GM23338 (cell line): ENCODE data around the gene NAALADL2.

Experiments
- POLR2AphosphoS5 ChIP-seq: IDR thresholded peaks from 2 replicates; pipeline ENCODE4 v1.6.1; 2016; ENCODE audit warnings: antibody characterized with exemption, low read depth
- ZNF331 ChIP-seq: fragments of 250-450 bp; sonication (Bioruptor Pico); IDR thresholded peaks from 2 replicates; pipeline ENCODE4 v1.5.0; 2020; ENCODE audit warnings: low read depth, mild to moderate bottlenecking, moderate library complexity
- TF ChIP-seq, protein P1 (sequence below), 2 experiments: fragments of 200-600 bp in 1 of 2; sonication (generic) in 1 of 2; conservative IDR thresholded peaks; 2 replicates each; pipeline versions ENCODE4 v1.5.1 to v1.6.1; 2016 to 2017; ENCODE audit warnings: antibody characterized with exemption in 2 of 2, low read depth in 2 of 2, mild to moderate bottlenecking in 2 of 2, moderate library complexity in 1 of 2

DNA sequence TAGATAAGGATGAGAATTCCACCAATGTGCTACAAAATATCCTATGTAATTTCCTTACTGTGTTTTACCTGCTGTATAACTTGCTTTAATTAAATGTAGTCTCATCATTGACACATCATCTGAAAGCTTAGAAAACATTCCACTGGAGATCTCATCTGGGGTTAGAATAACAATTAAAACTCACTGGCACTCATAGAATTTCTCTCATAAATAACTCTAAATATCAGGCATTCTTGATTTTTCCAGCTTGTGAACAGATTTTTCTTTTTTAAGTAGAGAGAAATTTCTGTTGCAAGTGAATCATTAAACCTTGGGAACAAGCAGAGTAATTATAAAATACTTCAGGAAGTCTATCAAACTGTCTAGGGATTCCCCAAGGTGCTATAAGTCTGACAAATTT lies 843.8 kb downstream of the NAALADL2 start:
- TF ChIP-seq, protein P1, sequence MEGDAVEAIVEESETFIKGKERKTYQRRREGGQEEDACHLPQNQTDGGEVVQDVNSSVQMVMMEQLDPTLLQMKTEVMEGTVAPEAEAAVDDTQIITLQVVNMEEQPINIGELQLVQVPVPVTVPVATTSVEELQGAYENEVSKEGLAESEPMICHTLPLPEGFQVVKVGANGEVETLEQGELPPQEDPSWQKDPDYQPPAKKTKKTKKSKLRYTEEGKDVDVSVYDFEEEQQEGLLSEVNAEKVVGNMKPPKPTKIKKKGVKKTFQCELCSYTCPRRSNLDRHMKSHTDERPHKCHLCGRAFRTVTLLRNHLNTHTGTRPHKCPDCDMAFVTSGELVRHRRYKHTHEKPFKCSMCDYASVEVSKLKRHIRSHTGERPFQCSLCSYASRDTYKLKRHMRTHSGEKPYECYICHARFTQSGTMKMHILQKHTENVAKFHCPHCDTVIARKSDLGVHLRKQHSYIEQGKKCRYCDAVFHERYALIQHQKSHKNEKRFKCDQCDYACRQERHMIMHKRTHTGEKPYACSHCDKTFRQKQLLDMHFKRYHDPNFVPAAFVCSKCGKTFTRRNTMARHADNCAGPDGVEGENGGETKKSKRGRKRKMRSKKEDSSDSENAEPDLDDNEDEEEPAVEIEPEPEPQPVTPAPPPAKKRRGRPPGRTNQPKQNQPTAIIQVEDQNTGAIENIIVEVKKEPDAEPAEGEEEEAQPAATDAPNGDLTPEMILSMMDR (conservative IDR thresholded peaks at IDR 0.05; ENCODE audit: low read depth in 2 of 2): no peak
- no peak for TF ChIP-seq ZNF331 (CRISPR knock-in tag)
- no peak for TF ChIP-seq POLR2AphosphoS5
